Brain microvascular endothelial cell (primary cell): Measurements from ENCODE around the gene UBE2O.

ENCODE experiments used
- DNase-seq: peaks from one replicate; pipeline ENCODE4 v3.0.0-alpha.2; 2020
- H3K27ac ChIP-seq: fragments of 250-450 bp; sonication (Bioruptor Pico); 2 replicates; pipeline ENCODE4 v1.5.1; 2020; ENCODE audit warnings: mild to moderate bottlenecking, moderate library complexity
- H3K27me3 ChIP-seq: fragments of 250-450 bp; sonication (Bioruptor Pico); replicated peaks from 2 replicates; pipeline ENCODE4 v1.5.1; 2020; ENCODE audit warnings: mild to moderate bottlenecking
- H3K36me3 ChIP-seq: fragments of 250-450 bp; sonication (Bioruptor Pico); replicated peaks from 2 replicates; pipeline ENCODE4 v1.5.1; 2020; ENCODE audit warnings: mild to moderate bottlenecking
- H3K4me3 ChIP-seq: 2 replicates; pipeline ENCODE4 v1.5.1; 2011; ENCODE audit warnings: low read depth, mild to moderate bottlenecking, control low read depth, low read length, moderate library complexity
- in situ Hi-C: cut with HindIII; loops from 2 replicates; pipeline ENCODE4 v1.10.0; 2017; ENCODE audit warnings: low sequenced_read_pairs, low pct_ligation_motif_present
- TF ChIP-seq, protein P1 (sequence below): IDR thresholded peaks from 2 replicates; pipeline ENCODE4 v1.5.1; 2011; ENCODE audit warnings: low read depth, mild to moderate bottlenecking, moderate library complexity, low read length, control low read depth, inconsistent platforms; ENCODE audit errors: missing control alignments

The UBE2O gene

DNA sequence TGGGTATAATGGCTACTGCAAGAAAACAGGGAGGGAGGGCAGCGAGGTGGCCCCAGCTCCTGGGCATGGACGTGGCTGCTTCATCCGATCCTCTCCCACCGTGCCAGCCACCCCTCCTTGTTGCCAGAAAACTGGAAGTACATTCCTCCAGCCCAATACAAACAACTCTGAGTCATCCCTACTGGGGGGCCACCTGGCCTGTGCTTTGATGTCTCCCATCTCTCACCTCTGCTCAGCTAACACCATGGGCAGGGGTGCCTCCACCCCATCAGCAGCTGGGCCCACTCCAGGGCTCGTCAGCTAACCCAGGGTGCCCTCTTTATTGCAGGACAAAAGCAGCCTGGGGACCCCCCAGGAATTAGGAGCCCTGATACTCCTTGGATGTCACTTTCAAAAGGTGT is 46.3 kb upstream of the UBE2O start:
- in situ Hi-C loops: no loop called here
- TF ChIP-seq, protein P1, sequence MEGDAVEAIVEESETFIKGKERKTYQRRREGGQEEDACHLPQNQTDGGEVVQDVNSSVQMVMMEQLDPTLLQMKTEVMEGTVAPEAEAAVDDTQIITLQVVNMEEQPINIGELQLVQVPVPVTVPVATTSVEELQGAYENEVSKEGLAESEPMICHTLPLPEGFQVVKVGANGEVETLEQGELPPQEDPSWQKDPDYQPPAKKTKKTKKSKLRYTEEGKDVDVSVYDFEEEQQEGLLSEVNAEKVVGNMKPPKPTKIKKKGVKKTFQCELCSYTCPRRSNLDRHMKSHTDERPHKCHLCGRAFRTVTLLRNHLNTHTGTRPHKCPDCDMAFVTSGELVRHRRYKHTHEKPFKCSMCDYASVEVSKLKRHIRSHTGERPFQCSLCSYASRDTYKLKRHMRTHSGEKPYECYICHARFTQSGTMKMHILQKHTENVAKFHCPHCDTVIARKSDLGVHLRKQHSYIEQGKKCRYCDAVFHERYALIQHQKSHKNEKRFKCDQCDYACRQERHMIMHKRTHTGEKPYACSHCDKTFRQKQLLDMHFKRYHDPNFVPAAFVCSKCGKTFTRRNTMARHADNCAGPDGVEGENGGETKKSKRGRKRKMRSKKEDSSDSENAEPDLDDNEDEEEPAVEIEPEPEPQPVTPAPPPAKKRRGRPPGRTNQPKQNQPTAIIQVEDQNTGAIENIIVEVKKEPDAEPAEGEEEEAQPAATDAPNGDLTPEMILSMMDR: no peak
- Histone ChIP-seq H3K4me3 (no peak overlapping the region), H3K36me3 (no peaks in the 10 kb centered on the region), H3K27me3 (no peaks in the 10 kb centered on the region), H3K27ac (no peak overlapping the region)
- DNase-seq: no peak

DNA sequence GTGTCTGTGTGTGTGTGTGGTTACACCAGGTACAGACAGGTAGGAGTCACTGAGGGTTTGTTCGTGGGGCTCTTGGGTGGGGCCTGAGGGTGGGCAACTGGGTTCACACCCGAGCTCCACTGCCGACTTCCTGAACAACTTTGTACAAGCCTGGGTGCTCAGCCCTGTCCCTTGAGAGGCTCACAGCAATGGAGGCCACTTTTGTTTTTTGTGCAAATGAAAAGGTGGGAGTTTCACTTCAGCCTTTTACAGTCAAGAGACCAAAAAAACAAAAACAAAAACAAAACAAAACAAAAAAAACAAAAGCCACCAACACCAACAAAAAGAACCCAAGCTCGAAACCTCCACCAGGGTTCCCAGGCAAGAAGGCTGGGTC is 45.9 kb upstream of the UBE2O start:
- Histone ChIP-seq H3K27me3 (no peaks in the 10 kb centered on the region), H3K36me3 (no peaks in the 10 kb centered on the region), H3K4me3 (no peak overlapping the region), H3K27ac (peak overlapping the region; percentile 69)
- in situ Hi-C loops: no loop called here
- no peak for DNase-seq
- TF ChIP-seq, protein P1: no peak

DNA sequence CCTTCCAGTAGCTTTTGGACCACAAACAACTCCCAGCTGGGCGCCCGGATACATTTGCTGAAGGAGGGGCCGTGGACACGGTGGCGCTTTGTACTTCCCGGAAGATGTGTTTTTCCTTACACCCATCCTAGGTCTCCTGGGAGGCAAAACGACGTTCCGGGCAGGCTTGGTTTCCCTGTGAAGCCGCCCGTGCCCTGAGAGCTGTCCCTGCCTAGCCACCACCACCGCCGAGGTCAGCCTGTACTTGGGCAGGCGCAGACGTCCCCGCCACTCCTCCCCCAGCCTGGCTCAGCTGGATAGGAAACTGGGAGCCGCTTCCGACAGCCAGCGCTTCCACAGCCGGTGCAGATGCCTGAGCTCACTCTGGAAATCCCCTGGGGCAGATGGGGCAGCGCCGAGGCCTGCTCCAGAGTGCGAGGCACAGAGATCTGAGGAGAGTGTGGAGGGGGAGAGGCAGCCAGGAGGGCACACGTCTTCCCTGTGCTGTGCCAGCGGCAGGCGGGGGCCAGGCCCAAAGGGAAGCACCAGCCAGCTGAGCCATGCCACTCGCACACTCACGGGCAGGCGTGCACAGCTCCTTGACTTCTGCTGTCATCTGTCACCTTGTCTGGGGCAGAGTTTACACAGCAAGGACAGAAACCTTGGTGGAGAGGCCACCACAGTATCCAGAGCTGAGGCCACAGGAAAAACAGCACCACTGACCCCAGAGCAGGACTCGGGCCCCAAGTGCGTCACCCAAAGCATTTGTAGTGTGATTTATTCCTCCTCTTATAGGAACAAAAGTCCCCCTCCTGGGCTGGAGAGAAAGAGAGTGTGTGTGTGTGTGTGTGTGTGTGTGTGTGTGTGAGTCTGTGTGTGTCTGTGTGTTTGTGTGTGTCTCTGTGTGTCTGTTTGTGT is 45.3 kb upstream of the UBE2O start:
- Histone ChIP-seq H3K27me3 (no peaks in the 10 kb centered on the region), H3K27ac (peak overlapping the region; percentile 69), H3K4me3 (peak overlapping the region; percentile 15), H3K36me3 (no peaks in the 10 kb centered on the region)
- TF ChIP-seq, protein P1: no peak
- in situ Hi-C loops: no loop called here
- DNase-seq: peak; percentile 84

DNA sequence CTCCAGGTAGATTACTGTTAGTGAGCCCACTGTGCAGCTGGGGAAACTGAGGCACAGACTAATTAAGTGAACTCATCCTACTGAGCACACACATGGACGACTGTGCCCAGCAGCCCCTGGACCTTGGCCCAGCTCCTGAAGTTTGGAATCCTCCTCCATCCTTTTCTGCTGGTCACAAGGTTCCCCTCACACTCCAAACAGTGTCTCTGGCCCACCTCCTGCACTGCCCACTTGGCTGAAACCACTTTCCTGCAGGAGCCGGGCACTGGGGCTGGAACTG is 44.7 kb upstream of the UBE2O start:
- Histone ChIP-seq H3K4me3 (peak overlapping the region; percentile 15), H3K27ac (peak overlapping the region; percentile 69), H3K27me3 (no peaks in the 10 kb centered on the region), H3K36me3 (no peaks in the 10 kb centered on the region)
- DNase-seq: no peak
- TF ChIP-seq, protein P1: no peak
- in situ Hi-C loops: no loop called here

DNA sequence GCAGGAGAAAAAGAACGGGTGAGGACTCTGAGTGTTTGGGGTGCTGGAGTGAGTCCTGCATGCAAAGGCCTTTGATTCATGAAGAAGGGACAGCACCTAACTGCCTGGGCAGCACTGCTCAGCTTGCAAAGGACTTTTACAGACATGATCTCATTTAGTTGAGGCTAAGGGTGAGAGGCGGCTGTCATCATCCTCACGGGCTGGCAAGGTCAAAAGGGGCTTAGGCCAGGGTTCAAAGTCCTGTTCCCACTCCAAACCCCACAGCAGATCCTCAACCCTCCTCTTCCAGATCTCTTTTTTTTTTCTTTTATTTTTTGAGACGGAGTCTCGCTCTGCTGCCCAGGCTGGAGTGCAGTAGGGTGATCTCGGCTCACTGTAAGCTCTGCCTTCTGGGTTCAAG is 43.5 kb upstream of the UBE2O start:
- Histone ChIP-seq H3K27me3 (no peaks in the 10 kb centered on the region), H3K4me3 (no peak overlapping the region), H3K27ac (no peak overlapping the region), H3K36me3 (no peaks in the 10 kb centered on the region)
- no peak for DNase-seq
- TF ChIP-seq, protein P1: no peak
- in situ Hi-C loops: no loop called here
